SIG-M5 treated with dmso at 0.1 percent for 504 hours (cell line): ENCODE measurements around the gene ABR.
A peak's percentile ranks its signal among the peaks of the same experiment; 100 is the strongest.

Source experiments
- DNase-seq: peaks from one replicate; lab custom pipeline; 2025; ENCODE audit not compliant: unreplicated experiment; lab: John Stamatoyannopoulos, UW

ABR gene

DNA sequence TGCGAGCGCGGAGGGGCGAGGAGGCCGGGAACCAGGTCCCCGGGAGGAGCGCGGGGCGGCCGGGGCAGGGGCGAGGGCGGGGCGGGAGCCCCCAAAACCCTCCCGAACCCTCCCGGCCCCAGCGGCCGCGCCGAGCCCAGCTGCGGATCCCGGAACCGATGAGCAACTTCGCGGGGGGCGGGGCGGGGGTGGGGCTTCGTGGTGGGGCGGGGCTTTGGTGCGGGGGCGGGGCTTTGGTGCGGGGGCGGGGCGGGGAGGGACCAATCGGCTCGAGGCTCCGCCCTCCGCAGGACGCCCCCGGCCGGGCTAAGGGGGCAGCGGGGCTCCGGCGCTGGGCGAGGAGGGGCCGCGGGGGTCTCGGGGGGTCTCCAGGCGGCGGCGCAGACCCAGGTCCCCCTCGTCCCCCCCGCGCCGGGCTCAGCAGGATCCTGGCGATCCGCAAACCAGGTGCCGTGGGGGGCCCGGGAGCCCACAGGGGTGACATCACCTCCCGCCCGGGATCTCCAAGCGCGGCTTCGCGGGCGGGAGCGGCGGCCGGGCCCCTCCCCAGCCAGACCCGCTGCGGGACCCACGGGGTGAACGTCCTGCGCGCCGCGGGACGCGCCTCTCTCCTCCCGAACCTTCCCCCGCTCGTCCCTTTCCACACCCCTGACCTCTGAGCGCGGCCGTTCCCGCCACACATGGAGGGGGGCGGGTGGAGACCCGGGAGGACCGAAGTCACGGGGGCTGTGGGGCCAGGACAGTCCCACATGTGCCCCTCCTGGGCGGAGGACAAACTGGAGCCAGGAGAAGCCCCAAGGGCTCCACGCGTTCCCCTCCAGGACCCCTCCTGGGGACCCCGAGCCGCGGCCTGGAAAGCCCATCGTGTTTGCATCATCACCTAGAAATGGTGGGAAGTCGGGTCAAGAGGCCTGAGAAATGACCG, at the start of gene ABR:
Gene ABR, minus strand, starts transcription at position 164 of the 925 bp plus-strand sequence. CDS start 254 bp downstream, outside the sequence.
- DNase-seq: no peak

GRCh38 chr17:1229349-1229899, 49.6 kb upstream of the ABR start:
- DNase-seq: peak; percentile 90

- DNase-seq: no peak
Observed at GRCh38 chr17:1228781-1229348, 49.1 kb upstream of the ABR start.

- DNase-seq: peak; percentile 16
Observed at GRCh38 chr17:1227917-1228780, 48.4 kb upstream of the ABR start.

DNA sequence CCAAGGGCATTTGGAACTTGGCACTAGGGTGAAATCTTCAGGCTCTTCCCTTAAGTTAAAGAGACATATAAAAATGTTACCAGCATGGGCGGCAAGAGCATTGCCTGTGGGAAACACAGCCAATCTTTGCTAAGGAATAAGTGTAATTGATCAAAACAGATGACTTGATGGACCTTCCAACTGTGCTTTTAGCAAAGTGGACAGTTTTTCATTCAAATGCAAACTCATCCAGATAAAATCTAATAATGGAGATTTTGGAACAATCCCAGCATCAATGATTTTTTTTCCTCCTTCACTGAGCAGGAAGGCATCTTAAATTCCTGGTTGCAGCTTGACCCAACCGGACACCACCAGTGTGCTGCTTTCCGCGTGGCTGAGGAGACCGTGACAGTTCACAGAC, 47.6 kb upstream of the ABR start:
- no peak for DNase-seq

DNA sequence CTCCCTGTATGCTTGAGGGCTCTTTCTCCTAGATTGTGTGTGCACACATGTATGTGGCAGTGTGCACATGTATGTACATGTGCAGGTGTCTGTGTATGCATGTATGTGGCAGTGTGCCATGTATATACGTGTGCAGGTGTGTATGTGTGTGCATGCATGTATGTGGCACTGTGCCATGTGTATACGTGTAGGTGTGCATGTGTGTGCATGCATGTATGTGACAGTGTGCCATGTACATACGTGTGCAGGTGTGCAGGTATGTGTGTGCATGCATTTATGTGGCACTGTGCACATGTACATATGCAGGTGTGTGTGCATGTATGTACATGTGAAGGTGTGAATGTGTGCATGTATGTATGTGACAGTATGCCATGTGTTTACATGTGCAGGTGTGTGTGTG, 46.5 kb upstream of the ABR start:
- no peak for DNase-seq

DNA sequence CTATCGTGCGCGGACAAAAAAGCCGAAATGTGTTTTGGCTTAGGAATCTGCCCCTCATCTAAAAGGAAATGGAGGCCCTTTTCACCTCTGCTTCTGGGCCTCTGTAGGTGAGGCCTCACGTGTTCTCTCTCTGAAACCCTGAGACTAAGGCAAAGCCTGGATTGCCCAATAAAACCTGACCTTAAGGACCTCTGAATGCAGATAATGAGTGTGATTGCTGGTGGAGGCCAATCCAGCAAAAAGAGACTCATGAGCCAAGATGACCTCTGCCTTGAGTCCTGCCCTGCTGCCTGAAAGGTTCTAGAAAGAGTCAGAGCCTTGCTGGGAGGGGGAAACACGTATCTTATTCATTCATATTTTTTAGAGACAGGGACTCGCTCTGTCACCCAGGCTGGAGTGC, 44.5 kb upstream of the ABR start:
- no peak for DNase-seq

DNA sequence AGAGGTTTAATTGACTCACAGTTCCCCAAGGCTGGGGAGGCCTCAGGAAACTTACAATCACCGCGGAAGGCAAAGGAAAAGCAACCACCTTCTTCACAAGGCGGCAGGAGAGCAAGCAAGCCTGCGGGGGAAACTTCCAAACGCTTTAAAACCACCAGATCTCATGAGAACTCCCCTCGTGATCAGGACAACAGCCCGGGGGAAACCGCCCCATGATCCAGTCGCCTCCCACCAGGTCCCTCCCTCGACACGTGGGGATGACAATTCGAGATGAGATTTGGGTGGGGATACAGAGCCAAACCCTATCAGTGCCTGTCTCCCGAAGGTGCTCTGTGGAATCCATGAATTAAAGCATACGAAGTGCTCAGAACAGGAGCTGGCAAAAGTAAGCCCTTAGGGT, 43.9 kb upstream of the ABR start:
- no peak for DNase-seq

DNA sequence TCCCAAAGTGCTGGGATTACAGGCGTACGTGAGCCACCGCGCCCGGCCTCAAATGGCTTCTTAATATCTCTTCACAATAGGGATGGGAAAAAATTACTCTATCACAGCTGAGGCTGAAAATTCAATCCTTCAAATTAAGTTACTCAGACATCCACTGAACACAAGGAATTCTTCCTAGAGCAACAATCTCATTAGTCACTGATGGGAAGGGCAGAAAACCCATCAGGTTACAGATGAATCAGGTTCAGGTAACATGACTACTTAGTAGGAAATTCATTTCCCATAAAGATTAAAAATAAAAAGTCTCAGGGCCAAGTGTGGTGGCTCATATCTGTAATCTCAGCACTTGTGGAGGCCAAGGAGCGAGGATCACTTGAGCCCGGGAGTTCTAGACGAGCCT, 42.5 kb upstream of the ABR start:
- DNase-seq: no peak

DNA sequence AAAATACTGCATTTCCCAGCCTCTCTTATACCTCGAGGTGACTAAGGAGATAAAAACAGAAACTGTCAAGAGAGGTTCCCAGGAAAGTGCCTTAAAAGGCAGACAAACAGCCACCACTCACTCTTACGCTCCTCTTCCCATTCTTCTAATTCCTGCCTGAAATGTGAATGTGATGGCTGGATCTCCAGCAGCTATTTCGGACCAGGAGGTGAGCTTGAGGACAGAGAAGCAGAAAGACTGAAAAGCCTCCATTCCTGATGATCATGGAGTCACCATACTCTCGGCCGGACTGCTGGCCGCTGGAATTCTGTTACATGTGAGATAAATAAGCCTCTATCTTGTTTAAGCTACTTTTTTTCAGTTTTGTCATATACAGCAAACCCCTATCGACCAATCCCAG, 41.4 kb upstream of the ABR start:
- no peak for DNase-seq

- DNase-seq: no peak
Observed at GRCh38 chr17:1220346-1220745, 40.6 kb upstream of the ABR start.

DNA sequence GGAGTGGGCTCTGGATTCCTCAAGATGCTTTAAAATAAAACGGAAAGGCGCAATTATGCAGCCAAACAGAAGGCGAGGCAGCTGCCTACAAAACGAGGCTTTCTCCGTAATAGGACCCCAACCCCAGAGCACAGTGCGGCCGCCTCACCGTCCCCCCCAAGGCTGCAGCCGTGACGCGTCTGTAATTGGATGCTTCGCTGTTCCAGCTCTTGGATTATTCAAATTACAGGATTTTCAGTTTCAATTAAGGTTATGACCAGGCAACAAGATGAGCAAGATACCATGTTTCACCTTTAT, 37.3 kb upstream of the ABR start:
- no peak for DNase-seq

- DNase-seq: no peak
Observed at GRCh38 chr17:1216217-1217088, 36.7 kb upstream of the ABR start.

- no peak for DNase-seq
Observed at GRCh38 chr17:1212946-1213345, 33.2 kb upstream of the ABR start.

GRCh38 chr17:1211287-1211686, 31.5 kb upstream of the ABR start:
- DNase-seq: no peak

DNA sequence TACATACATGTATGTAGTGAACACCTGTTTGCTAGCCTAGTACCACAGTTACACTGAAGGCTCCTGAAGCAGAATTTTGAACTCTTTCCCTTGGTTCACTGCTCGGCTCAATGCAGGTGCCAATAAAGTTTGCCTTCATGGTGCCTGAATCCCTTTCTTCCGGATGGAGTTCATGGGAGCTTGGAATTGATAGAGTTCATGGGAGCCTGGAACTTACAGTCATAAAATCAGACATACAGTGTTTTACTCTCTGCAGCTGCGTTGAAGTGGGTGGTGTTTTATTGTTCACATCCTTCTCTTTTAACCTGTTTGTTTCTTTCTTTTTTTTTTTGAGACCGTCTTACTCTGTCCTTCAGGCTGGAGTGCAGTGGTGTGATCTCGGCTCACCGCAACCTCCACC, 29.2 kb upstream of the ABR start:
- DNase-seq: no peak

DNA sequence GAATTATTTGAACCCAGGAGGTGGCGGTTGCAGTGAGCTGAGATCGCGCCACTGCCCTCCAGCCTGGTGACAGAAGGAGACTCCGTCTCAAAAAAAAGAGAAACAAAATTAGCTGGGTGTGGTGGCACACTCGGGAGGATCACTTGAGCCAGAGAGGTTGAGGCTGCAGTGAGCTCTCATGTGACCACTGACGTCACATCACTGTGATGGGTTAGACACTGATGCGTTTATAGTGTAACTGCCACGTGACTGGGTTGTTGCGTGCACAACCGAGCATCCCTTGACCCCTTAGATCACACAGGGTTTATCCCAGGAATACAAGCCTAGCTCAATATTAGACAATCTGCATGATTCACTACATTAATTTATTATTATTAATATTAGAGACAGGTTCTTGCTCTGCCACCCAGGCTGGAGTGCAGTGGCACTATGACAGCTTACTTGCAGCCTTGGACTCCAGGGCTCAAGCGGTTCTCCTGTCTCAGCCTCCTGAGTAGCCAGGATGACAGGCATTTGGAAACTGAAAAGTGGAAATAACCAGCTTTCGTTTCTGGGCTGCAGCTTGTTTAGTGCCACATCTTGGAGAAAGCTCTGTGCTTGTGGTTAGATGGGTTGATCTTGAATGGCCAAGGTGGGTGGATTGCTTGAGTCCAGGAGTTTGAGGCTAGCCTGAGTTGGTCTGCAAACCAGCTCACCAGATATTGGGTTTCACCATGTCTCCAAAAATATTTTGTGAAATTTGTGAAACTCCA, 26.4 kb upstream of the ABR start:
- DNase-seq: peak; percentile 57

DNA sequence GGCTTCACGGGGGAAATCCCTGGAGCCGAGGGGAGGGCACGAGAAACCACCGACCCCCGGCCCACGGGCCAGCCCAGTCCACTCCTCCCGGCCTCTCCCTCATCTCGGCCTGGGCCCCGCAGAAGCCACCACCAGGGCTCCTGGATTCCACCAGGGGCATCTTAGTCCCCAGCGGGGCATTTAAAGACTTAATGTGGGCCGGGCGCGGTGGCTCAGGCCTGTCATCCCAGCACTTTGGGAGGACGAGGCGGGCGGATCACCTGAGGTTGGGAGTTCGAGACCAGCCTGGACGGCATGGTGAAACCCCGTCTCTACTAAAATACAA, 24.1 kb upstream of the ABR start:
- no peak for DNase-seq

GRCh38 chr17:1203111-1203966, 23.6 kb upstream of the ABR start:
- no peak for DNase-seq
